Erythroblast (primary cell): ENCODE data around the gene LRSAM1.

Experiments
- GATA1 ChIP-seq: IDR thresholded peaks from 2 replicates; pipeline ENCODE4 v1.6.1; 2011; ENCODE audit warnings: low read depth, mild to moderate bottlenecking, control low read depth, low read length, moderate library complexity
- POLR2A ChIP-seq: IDR thresholded peaks from 2 replicates; pipeline ENCODE4 v1.6.1; 2011; ENCODE audit warnings: mild to moderate bottlenecking, low read length

DNA sequence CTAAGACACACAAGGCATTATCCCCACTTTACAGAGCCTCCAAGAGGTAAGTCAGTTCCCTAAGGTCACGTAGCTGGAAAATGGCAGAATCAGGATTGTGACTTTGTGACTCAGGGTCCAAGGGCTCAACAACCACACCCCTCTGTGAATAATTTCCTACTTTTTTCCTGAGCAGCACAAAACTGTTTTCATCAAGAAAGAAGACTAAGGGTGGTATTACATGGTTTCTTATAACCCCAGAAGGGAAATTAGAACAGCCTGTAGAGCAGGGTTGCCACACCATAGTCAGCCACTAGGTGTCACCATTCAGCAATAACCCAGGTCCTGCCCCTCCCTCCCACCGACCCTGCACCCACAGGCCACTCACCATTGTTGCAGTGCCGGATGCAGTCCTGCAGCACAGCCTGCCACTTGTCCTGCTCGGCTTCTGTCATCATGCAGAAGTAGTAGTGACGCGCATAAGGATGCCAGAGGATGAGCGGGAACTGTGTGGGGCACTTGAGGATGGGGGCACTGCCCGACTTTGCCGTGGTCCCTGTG is 72.1 kb downstream of the LRSAM1 start:
- TF ChIP-seq POLR2A = no peak
- TF ChIP-seq GATA1 = no peak
